HG03108 (cell line): ENCODE data around the gene NAALADL2.

Experiments
- ATAC-seq: cut with Tn5 transposase; IDR thresholded peaks from one replicate; pipeline ENCODE4 v1.9.1; 2021; ENCODE audit warnings: moderate library complexity; ENCODE audit not compliant: unreplicated experiment

The NAALADL2 gene

DNA sequence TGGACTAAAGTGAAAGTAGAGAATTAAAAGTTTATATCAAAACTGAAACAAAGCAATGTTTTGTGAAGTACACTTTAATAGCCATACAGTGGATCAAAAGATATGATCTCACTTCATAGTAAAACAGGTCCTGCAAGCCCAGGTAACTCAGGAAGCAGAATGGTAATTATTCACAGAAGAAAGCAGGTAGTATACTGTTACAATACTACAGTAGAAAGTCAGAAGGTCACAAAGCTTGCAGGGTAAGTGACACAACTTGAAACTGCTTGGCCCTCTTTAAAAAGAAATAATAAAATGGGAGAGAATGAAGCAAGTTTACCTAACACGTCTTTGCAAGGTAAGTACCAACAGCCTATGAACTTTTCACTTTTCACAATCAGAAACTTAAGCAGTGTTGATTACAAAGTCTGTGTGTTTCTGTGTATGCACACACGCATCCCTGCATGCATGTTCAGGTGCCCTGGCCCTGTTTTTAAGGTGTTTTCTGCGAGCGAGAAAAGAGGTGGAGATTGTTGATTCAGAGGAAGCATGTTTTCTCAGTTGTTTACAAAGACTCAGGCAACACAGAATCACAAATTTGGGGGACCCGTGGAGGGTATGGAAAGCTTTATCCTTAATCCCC is at the start of gene NAALADL2:
Gene NAALADL2, plus strand, starts transcription at position 221 of the 622 bp plus-strand sequence.
- no peak for ATAC-seq

- ATAC-seq, result no peak
These were observed 48.9 kb upstream of the NAALADL2 start for GRCh38 chr3:174810254-174810653.

DNA sequence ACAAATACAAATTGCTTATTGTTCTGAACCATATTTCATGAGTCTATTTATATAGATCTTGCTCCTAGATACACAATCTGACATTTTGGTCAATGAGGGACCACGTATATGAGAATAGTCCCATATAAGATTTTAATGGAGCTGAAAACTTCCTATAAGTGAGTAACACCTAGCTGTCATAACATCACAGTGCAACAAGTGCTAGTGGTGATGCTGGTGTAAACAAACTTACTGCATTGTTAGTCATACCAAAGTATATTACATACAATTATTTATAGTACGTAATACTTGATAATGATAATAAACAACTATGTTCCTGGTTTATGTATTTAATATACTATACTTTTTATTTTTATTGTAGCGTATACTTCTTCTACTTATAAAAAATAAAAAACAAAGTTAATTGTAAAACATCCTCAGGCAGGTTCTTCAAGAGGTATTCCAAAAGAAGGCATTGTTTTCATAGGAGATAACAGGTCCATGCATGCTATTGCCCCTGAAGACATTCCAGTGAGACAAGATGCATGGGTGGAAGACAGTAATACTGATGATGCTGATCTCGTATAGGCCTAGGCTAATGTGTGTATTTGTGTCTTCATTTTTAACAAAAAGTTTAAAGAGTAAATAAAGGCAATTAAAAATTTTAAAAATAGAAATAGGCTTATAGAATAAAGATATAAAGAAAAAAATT is 46.8 kb upstream of the NAALADL2 start:
- ATAC-seq, result no peak

- no peak for ATAC-seq
These were observed 43.4 kb upstream of the NAALADL2 start for GRCh38 chr3:174815750-174816149.

GRCh38 chr3:174820885-174821284 is 38.2 kb upstream of the NAALADL2 start:
- ATAC-seq, result no peak

GRCh38 chr3:174821477-174821876 is 37.7 kb upstream of the NAALADL2 start:
- no peak for ATAC-seq

DNA sequence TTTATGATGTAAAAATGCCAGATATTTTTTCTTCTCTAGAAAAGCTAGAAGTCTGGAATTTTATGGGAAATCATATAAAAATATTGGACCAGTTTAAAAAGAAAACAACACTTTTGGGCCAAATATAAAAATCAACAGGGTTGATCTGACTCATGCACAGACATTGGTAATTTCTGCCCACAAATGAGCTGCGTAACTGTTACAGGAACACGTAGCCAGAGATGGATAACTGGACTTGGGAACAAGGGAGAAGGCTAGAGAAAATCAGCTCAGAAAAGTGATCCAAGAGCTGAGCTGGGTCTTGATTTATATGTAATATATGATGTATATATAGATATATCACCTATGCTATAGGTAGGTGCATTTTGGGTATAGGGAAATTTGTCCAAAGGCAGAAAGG is 36.8 kb upstream of the NAALADL2 start:
- no peak for ATAC-seq

DNA sequence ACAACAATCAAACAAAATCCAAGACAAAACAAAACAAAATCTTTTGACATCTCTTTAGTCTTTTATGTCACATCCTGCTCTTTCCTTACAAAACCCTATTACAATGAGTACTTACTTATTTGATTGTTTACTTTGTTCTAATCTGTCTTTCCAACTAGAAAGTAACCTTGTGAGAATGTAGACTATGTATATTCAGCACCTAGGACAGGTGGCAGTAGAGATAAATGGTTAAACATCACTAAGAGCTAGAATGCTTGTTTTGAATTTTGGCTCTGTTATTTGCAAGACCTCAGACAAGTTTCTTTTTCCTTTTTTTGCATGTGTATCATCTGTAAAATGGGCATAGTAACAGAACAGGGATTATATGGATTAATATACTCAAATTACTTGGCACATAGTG is 33.1 kb upstream of the NAALADL2 start:
- no peak for ATAC-seq

DNA sequence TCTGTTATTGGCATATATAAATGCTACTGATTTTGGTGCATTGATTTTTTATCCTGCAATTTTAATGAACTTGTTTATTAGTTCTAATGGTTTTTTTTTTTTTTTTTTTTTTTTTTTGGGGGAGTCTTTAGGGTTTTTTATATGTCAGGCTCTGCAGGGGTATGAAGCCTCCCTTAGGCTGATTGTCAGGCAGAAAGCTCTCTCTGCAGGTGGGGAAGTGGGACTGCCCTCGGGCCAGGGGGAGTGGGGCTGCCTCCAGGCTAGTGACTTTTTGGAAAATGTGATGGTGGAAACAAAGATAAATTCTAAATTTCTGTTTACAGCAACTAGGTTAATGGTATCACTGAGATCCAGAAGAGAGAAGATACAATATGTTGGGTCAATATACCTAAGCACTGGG is 14.4 kb upstream of the NAALADL2 start:
- no peak for ATAC-seq

GRCh38 chr3:174846055-174846454 is 13.1 kb upstream of the NAALADL2 start:
- no peak for ATAC-seq

- ATAC-seq, result no peak
These were observed 4.1 kb upstream of the NAALADL2 start for GRCh38 chr3:174854987-174855386.

DNA sequence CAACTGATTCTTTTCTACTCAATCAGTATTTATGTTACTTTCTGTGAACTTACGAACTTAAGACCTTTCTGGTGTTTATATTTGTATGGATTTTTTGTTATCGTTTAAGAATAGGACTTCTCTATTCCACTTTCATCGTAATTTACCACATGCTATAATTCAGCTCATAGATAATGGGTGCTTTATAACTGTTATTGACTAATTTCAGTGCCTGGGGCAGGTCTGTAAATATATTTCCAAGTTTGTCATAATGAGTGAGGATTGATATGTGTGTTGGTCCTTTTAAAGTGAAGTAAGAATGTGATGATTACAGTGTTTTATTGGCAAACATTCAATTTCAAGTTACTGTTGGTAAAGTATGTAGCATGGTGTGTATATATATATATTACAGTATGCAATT is 1.8 kb upstream of the NAALADL2 start:
- no peak for ATAC-seq

GRCh38 chr3:174858353-174858752 is 781 bp upstream of the NAALADL2 start:
- no peak for ATAC-seq

DNA sequence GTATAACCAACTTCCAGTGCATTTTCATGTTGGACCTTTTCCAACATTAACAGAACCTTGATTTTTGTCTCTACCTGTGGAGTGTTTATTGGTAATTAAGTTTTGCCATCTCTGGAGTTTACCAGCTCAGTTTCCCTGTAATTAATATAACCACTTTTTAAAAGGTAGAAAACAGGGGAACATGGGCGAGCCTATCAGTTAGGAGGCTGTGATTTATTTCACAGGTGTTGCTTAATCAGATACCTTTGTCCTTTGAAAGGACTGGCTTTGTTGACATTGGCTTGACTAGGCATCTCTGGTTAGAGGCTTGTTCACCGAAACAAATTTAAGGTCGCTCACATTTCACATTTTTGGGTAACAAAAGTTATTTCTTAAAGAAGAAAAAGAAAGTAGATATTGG is 622 bp downstream of the NAALADL2 start:
- ATAC-seq, result no peak

DNA sequence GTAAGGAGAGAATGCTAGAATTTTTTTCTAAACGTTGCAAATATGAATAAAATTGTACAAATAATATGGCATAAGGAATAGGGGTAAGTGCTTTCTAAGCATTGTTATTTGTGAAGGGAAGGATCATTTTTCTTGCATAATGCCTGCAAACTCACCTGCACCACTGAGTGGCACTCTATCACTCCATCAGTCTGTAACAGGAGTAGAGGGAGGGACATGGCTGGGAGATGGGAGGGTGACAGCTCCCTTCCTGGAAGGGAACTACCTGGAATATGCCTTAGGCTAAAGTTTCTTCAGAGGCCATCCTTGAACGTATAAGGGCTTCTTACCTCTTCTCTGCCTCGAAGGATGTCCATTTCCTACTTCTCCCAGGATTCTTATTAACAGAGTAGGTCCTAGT is 3.0 kb downstream of the NAALADL2 start:
- ATAC-seq, result no peak

DNA sequence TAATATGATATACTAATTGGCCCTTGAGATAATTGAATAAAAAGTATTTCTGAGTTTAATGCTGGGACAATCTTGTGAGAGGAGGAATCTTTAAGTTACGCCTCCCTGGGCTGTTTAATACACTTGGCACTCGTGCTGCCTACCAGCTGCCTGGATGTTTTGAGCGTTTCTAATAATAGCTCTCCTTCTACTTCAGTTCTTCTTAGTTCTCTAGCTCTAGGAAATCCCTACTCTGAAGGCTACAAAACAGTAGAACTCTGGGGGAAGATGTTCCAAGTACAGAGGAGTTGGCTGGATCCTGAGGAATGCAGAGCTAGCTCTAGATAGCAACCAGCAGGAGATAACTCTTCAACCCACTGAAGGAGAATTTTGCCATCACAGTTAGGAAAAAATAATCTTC is 3.5 kb downstream of the NAALADL2 start:
- no peak for ATAC-seq

DNA sequence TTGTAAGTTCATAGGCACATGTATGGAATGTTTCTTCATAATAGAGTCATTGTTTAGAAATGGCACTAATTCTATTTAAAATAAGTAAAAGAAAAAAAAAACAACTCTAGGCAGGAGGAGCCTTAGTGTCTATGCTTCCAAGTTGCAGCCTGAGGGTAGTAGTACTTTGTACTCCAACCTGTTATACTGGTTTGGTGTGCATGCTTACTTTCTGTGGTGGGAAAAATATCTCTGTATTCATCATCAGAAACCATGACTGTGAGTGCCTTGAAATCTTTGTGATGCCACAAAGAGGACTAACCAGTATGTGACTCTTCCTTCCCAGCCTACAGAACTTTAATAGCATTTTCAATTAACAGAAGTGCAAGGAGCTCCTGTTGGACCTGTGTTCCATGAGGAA is 4.4 kb downstream of the NAALADL2 start:
- ATAC-seq, result no peak

- ATAC-seq, result no peak
These were observed 10.3 kb downstream of the NAALADL2 start for GRCh38 chr3:174869448-174869847.

DNA sequence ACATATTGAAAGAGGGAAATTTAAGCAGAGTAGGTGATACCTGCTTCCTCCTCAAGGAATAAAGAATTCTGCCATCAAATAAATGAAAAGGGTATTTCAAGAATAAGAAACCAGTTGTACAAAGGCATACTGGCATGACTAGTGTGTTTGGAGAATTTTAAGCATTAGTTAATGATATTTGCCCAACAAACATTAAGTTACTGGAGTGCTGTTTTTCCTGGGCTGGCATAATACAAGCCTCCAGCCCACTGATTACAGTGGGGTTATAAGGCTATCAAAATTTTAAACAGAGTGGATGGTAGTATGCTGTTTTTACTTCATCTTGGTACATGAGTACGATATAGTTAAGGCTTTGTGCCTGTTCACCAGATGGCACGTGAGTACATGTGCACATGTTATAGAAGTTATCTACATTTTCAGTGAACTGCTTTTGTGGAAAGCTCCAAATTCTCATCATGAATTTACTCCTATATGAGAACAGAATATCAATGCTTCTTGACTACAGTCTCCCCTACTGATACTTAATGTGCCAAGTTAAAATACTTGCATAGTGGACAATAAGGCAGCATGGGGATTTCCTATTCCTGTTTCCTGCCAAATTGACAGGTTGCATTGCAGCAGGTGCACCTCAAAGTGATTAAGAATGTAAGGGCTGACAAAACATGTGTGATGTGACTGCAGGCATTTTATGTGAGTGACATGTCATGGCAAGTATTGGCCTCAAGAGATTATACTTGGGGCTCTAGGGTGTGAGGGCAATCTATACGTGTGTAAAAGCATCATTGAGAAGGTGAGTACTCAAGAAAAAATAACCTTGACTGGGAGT is 14.9 kb downstream of the NAALADL2 start:
- ATAC-seq, result no peak

DNA sequence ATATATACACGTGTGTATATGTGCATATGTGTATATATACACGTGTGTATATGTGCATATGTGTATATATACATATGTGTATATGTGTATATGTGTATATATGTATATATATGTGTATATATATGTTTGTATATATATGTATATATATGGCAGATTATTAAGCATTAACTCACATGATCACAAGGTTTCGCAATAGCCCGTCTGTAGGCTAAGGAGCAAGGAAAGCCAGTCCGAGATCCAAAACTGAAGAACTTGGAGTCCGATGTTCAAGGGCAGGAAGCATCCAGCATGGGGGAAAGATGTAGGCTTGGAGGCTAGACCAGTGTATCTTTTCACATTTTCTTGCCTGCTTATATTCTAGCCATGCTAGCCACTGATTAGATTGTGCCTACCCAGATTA is 23.7 kb downstream of the NAALADL2 start:
- no peak for ATAC-seq

DNA sequence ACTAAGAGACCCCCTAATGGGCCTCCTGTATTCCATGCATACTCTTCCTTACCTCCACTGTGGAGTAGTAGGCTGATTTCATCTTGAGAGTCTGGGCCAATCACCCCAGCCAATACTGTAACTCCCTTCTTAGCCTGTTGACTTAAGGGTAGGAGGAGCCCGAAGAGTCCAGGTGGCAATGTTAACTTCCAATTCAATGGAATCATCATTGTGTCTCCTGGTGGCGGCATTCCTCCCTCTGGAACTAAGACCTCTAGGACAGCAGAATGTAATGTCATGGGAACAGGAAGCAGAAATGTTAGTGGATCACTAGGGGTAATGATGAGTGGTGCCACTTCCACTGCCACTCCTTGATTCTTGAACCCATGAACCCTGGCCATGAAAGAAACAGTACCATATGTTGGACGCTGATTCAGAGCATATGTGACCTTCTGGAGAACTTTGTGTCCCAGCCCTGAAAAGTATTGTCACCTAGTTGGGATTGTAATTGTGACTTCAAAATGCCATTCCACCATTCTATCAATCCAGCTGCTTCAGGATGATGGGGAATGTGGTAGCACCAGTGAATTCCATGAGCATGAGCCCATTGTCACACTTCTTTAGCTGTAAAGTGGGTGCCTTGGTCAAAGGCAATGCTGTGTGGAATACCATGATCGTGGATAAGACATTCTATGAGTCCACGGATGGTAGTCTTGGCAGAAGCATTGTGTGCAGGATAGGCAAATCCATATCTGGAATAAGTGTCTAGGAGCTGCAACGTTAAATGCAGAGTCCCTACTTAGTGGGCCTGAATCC is 24.9 kb downstream of the NAALADL2 start:
- ATAC-seq, result no peak
